Effector memory CD8-positive, alpha-beta T cell (primary cell): Measurements from ENCODE around the gene CDK14.

ENCODE experiments used
- ATAC-seq: fragments of 150-1000 bp; cut with Tn5 transposase; replicated peaks from 2 replicates; pipeline ENCODE4 v1.10.0; 2021; ENCODE audit warnings: mild to moderate bottlenecking, moderate library complexity
- DNase-seq, 3 experiments: peaks; one replicate each; pipeline ENCODE4 v3.0.0; 2021
- H3K27ac Mint-ChIP-seq, 2 donors: one replicate each; pipeline ENCODE4 v1.8.0; 2022; ENCODE audit warnings: mild to moderate bottlenecking in 2 of 2, mixed read lengths in 2 of 2, moderate library complexity in 2 of 2
- H3K27me3 Mint-ChIP-seq, 2 donors: one replicate each; pipeline ENCODE4 v1.8.0; 2022; ENCODE audit warnings: mixed read lengths in 2 of 2
- H3K36me3 Mint-ChIP-seq: one replicate; pipeline ENCODE4 v1.8.0; 2022; ENCODE audit warnings: mild to moderate bottlenecking, moderate library complexity, mixed read lengths; ENCODE audit not compliant: insufficient read depth
- H3K4me1 Mint-ChIP-seq, 2 donors: one replicate each; pipeline ENCODE4 v1.8.0; 2022; ENCODE audit warnings: low read depth in 2 of 2, mixed read lengths in 2 of 2
- H3K4me3 Mint-ChIP-seq, 2 donors: one replicate each; pipeline ENCODE4 v1.8.0; 2022; ENCODE audit warnings: mild to moderate bottlenecking in 2 of 2, mixed read lengths in 2 of 2, moderate library complexity in 2 of 2
- H3K9me3 Mint-ChIP-seq, 2 donors: one replicate each; pipeline ENCODE4 v1.8.0; 2022; ENCODE audit warnings: mixed read lengths in 2 of 2

The CDK14 gene

DNA sequence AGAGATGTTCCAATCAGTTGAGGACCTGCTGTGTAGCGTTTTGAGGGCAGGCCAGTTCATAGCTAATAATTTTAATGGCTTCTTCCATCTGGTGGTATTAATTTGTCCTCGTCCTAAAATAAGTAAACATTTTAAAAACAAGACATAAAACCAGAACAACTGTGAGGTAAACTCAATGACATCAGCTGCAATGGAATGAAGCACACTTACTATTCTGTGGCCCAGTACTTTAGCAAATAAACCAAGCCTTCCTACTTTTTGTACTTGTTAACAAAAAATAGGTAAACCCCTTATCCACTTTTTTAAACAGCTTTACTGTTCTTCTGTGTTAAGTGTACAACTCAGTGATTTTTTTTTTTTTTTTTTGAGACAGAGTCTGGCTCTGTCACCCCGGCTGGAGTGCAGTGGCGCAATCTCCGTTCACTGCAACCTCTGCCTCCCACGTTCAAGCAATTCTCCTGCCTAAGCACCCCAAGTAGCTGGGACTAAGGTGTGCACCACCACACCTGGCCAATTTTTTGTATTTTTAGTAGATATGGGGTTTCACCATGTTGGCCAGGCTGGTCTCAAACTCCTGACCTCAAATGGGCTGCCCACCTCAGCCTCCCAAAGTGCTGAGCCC lies 639.2 kb downstream of the CDK14 start:
- Mint-ChIP-seq H3K9me3 (peaks cover 3 to 10% of the 10 kb centered on the region in 2 donors), H3K4me1 (no peaks in the 10 kb centered on the region), H3K27me3 (peaks cover 0 to 6% of the 10 kb centered on the region in 2 donors), H3K27ac (no peak overlapping the region), H3K4me3 (no peak overlapping the region), H3K36me3 (peaks cover 5% of the 10 kb centered on the region)
- ATAC-seq (no peak), DNase-seq (no peak)

DNA sequence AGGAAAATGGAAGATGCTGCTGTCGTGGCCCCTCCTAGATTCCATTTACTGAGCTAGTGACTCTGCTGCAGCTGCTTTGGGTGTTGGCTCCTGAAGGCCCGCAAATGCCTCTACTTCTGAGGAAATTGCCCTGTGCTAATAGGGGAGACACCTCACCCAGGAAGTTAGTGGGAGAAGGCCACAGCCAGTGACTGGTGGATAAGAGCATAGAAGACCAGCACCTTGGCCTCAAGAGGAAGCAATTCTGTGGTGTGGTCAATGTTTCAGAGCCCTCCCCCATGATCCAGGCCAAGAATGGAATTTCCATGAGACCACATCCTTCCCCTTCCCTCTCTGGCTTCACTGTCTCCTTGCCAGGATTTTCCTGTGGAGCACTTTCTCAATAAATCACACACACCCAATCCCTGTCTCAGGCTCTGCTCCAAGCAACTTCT lies 643.1 kb downstream of the CDK14 start:
- H3K36me3 Mint-ChIP-seq = no peaks in the 10 kb centered on the region
- DNase-seq (no peak), ATAC-seq (no peak)
- no peak overlapping the region for H3K27ac Mint-ChIP-seq
- H3K27me3 Mint-ChIP-seq = no peaks in the 10 kb centered on the region
- H3K4me3 Mint-ChIP-seq = no peak overlapping the region
- H3K9me3 Mint-ChIP-seq = no peaks in the 10 kb centered on the region
- H3K4me1 Mint-ChIP-seq = no peaks in the 10 kb centered on the region

DNA sequence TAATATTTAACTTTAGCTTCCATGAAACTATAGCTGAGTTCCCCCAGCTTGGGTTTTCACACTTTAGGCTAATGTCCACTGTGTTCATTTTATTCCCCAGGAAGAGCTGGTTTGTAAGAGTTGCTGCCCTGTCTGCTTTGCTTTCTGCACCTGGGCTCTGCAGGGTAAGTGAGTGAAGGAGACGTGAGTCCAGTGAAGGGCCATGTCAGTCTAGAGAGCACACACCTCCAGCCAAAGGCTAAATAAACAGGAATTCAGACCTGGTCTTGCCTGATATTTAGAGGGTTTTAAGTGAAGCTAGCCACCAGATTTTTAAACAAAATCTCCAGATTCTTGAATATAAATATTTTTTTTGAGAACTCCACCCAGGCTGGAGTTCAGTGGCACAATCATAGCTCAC lies 643.7 kb downstream of the CDK14 start:
- H3K27ac Mint-ChIP-seq = no peak overlapping the region
- ATAC-seq (no peak), DNase-seq (no peak)
- H3K36me3 Mint-ChIP-seq = no peaks in the 10 kb centered on the region
- no peaks in the 10 kb centered on the region for H3K4me1 Mint-ChIP-seq
- H3K27me3 Mint-ChIP-seq = no peaks in the 10 kb centered on the region
- H3K9me3 Mint-ChIP-seq = no peaks in the 10 kb centered on the region
- no peak overlapping the region for H3K4me3 Mint-ChIP-seq

DNA sequence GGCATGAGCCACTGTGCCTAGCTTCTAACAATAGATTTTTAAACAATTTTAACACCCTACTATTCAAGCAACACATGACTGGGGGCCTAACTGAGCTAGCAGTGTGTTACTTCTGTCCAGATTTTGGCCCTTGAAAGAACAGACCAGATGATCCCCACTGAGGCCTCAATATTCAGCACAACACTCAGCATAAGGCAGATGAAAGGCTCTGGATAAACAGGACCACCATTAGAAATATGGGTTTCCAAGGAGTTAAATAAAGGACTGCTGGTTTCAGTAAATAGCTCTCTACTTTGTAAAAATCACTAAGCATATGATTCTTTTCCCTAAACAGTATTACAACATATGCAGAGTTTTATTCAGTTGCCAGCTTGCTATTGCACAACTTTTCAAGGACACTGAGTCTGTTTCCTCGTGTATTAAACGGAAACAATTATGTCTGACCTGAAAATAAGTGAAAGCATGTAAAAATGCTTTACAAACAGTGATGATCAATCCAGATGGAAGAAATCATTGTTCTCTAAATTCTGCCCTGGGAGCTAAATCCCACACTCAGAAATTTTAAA lies 644.3 kb downstream of the CDK14 start:
- no peak for DNase-seq

DNA sequence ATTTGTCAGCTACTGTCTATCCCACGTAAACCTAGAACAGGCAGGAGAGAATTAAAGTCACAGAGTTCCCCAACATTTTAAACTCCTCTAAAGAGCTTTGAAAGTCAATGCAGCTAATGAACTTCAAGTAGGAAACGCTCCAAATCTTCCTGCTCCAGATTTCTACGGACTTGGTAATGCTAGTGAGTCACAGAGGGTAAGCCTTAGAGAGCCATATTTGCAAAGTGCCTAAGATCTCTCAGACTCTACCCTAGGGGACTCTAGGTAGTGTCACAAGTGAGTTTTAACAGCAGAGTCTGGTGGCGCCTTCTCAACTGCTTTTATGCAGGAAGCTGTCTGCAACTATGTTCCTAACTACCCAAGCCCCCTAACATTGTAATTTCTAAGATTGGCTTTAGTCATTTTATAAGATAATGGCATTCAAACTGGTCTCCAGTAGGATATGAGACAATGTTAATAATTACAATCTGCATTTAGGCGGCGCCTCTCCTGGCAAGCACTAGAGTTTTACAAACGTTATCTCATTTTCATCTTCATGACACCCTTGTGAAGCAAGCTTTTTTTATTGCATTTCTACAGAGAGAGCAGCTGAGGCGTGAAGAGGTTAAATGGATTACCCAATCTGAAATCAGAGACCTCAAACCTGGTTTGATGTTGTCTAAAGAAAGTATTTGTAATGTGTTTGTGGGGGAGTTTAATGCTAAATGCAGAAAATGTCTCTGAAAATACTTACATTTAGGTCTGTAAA lies 646.1 kb downstream of the CDK14 start:
- ATAC-seq (no peak), DNase-seq (no peak)
- Mint-ChIP-seq H3K9me3 (no peaks in the 10 kb centered on the region), H3K27me3 (no peaks in the 10 kb centered on the region), H3K36me3 (no peaks in the 10 kb centered on the region), H3K27ac (no peak overlapping the region), H3K4me3 (no peak overlapping the region), H3K4me1 (no peaks in the 10 kb centered on the region)

More for the DNA sequence above, 644.3 kb downstream of the CDK14 start:
- H3K36me3 Mint-ChIP-seq = no peaks in the 10 kb centered on the region
- no peaks in the 10 kb centered on the region for H3K9me3 Mint-ChIP-seq
- H3K4me3 Mint-ChIP-seq = no peak overlapping the region
- no peaks in the 10 kb centered on the region for H3K4me1 Mint-ChIP-seq
- no peaks in the 10 kb centered on the region for H3K27me3 Mint-ChIP-seq
- H3K27ac Mint-ChIP-seq = no peak overlapping the region
- ATAC-seq = no peak

DNA sequence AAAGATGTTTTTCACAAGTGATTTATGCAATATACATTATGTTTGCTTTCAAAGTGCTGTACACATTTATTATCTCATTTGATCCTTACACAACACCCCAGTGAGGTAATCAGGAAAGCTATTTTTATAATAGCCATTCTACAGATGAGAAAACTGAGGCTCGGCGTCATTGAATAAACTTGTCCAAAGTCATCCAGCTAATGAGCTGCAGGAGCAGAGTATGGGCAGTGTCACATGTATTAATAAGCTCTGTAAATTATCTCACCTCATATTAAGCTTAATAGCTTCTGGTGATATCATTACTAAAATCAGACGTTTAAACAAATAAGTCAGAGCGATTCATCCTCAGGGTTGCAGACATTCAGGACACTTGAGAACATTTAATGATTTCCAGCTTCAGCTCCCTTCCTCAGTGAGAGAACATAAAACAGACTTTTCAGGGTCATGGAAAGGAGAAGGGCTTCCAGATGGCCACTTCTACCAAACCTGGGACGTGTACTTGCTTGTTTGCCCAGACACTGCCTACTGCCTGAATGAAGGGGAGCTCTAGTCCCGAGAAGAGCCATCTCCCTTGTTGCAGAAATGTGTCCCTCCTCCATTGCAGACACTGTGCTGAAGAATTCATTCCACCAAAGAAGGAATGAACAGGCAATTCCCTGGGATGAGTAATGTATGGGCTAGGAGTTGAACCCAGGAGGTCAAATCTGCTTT lies 647.6 kb downstream of the CDK14 start:
- ATAC-seq (no peak), DNase-seq (no peak)
- Mint-ChIP-seq H3K27ac (no peak overlapping the region), H3K4me1 (no peaks in the 10 kb centered on the region), H3K36me3 (no peaks in the 10 kb centered on the region), H3K4me3 (no peak overlapping the region), H3K27me3 (no peaks in the 10 kb centered on the region), H3K9me3 (peaks cover 4% of the 10 kb centered on the region in 2 donors)

DNA sequence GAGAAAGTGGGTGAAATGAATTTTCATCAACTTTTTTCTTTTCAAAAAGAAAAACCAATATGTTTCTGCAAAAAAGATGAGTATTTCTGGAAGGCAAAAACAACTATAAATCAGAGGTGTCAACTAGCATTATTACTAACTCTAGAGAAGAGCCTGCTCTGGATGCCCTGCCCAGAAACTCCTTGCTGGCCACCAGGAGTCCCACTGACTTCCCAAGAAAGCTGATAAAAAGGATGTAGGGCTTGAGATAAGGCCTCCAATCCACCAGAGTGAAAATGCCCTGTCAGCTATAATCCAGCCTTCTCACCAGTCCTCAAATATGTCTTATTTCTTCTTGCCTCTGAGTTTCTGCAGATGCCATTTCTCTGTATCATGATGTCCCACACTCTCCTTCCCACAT lies 651.4 kb downstream of the CDK14 start:
- Mint-ChIP-seq H3K27me3 (no peaks in the 10 kb centered on the region), H3K4me3 (no peak overlapping the region), H3K9me3 (peaks cover 6 to 8% of the 10 kb centered on the region in 2 donors), H3K4me1 (no peaks in the 10 kb centered on the region), H3K36me3 (no peaks in the 10 kb centered on the region), H3K27ac (no peak overlapping the region)
- no peak for DNase-seq
- ATAC-seq = no peak

DNA sequence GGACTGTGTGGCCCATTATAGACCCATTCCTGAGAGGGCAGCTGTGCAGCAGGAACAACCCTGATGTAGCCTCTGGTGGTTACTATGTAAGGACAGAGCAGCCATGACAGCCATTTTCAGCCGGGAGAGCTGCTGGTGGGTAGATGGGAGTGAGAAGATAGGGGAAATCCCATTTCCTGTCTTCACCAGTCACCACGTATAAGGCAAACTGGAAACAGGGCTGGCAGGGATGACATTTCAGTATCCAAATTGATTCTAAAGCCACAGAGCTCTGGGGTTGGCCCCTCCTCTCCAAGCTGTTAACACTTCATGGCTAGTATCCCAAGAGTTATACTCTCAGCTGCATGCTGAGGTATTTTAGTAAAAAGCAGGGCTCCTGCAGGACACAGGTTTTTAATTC lies 652.9 kb downstream of the CDK14 start:
- no peaks in the 10 kb centered on the region for H3K36me3 Mint-ChIP-seq
- H3K27ac Mint-ChIP-seq = no peak overlapping the region
- H3K9me3 Mint-ChIP-seq = peaks cover 8 to 9% of the 10 kb centered on the region in 2 donors
- DNase-seq (no peak), ATAC-seq (no peak)
- H3K4me1 Mint-ChIP-seq = no peaks in the 10 kb centered on the region
- no peak overlapping the region for H3K4me3 Mint-ChIP-seq
- H3K27me3 Mint-ChIP-seq = no peaks in the 10 kb centered on the region

DNA sequence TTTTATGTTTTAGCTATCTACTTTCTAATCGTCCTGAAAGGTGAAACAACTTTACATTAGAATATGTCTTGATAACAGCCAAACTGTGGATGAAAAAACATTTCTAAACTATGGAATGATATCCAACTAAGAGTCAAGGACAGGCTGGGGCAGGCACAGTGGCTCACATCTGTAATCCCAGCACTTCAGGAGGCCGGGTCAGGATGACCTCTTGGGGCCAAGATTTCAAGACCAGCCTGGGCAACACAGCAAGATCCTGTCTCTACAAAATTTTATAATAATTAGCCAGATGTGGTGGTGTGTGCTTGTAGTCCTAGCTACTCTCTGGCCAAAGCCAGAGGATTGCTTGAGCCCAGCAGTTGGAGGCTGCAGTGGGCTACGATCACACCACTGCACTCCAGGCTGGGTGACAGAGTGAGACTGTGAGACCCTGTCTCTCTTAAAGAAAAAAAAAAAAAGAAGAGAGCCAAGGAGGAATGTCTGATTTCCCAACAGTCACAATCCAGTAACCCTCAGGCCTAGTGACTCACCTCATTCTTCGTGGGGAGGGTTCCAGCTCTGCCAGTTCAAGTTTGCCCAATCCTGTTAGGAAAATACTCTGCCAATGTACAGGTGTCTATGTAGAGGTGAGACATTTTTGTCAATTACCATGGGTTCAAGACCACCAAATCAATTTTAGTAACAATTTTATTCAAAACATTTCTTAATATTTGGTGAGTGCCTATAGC lies 653.5 kb downstream of the CDK14 start:
- Mint-ChIP-seq H3K4me1 (no peaks in the 10 kb centered on the region), H3K4me3 (no peak overlapping the region), H3K36me3 (no peaks in the 10 kb centered on the region), H3K27me3 (no peaks in the 10 kb centered on the region), H3K27ac (no peak overlapping the region), H3K9me3 (peaks cover 9 to 10% of the 10 kb centered on the region in 2 donors)
- DNase-seq = no peak
- no peak for ATAC-seq

DNA sequence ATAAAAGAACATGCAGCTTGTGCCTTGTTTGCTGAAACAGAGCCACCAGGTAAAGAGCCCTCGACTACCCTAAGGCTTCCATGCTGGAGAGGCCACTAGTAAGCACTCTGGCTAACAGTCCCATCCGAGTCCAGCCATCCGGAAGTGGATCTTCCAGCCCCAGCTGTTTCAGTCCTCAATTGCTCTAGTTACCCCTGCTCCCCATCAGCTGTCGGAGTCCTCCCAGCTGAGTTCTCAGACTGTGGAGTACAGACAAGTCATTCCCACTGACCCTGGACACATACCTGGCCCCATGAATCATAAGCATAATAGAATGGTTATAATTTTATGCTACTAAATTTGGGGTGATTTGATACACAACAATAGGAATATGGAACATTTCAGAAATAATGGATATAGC lies 654.6 kb downstream of the CDK14 start:
- H3K9me3 Mint-ChIP-seq = peaks cover 9 to 20% of the 10 kb centered on the region in 2 donors
- no peak for ATAC-seq
- no peaks in the 10 kb centered on the region for H3K27me3 Mint-ChIP-seq
- H3K4me1 Mint-ChIP-seq = no peaks in the 10 kb centered on the region
- H3K36me3 Mint-ChIP-seq = no peaks in the 10 kb centered on the region
- no peak overlapping the region for H3K4me3 Mint-ChIP-seq
- no peak overlapping the region for H3K27ac Mint-ChIP-seq
- no peak for DNase-seq

DNA sequence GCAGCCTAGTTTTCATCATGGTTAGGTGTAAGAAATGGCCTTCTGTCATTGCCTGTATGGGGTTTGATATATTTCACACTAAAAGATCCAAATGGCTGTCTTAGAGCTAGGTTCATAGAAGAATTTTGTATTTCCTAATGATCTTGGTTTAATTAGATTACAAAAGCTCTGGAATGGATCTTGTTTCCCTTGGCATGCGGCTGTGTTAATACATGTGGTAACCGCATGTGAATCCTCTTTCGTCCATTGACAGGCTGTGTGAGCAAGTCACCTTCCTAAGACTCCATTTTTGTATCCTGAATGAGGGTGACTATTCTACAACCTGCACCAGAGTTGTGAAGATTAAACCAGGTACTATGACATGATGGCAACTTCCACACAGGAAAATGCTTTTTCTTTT lies 655.8 kb downstream of the CDK14 start:
- Mint-ChIP-seq H3K27me3 (no peaks in the 10 kb centered on the region), H3K4me1 (no peaks in the 10 kb centered on the region), H3K27ac (no peak overlapping the region), H3K36me3 (no peaks in the 10 kb centered on the region), H3K9me3 (peaks cover 9 to 30% of the 10 kb centered on the region in 2 donors), H3K4me3 (no peak overlapping the region)
- ATAC-seq (no peak), DNase-seq (no peak)
